T follicular helper cell (primary cell): Measurements from ENCODE around the gene PUM2.

Source experiments
- DNase-seq: peaks from one replicate; pipeline ENCODE4 v3.0.0-alpha.2; 2020; ENCODE audit warnings: low read depth

Gene PUM2

GRCh38 chr2:20230114-20230425 is 120.6 kb downstream of the PUM2 start:
- DNase-seq = no peak

GRCh38 chr2:20229322-20230113 is 121.1 kb downstream of the PUM2 start:
- DNase-seq = no peak

GRCh38 chr2:20227894-20228505 is 122.6 kb downstream of the PUM2 start:
- no peak for DNase-seq

GRCh38 chr2:20226152-20226545 is 124.5 kb downstream of the PUM2 start:
- no peak for DNase-seq

DNA sequence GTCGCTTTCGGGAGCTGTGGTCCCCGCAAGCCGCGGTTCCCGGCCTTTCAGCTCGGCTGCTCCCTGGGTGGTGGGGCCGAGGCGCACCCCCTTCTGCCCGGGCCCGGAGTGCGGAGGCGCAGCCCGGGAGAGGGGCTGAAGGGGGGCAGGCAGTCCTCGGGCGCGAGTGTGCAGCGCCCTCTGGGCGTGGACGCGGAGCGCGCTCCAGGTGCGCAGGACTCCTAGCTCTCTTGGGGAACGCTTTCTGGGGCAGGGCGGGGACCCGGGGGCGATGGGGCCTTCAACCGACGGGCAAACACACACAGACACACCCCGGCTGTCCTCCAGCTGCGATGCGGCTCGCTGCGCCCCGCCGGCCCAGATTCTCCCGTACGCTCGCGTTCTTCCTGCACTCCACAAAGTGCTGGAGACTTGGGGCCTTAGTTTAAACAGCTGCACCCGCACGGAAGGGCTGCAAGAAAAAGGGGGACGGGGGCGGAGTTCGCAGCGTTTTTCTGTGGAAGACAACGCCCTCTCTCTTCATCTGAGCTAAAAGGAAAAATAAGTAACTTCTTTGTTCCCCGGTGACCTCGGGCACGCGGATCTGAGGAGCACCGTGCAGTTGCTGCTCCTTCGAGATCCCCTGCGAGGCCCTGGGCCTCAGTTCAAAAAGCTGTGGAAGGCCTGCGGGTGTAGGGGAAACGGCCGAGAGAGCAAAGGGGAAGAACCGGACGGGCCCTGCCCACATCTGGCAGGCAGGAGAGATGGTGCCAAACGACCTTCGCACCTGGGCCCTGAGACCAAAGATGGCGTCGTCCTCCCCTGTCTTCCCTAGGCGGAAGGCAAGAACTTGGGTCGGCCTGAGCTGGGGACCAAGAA is 125.1 kb downstream of the PUM2 start:
- DNase-seq = no peak

GRCh38 chr2:20224716-20225293 is 125.8 kb downstream of the PUM2 start, which contains the start of gene SDC1:
Gene SDC1 (minus strand): TSS chr2:20225130. CDS start chr2:20224867, 263 bp downstream.
- DNase-seq = no peak

GRCh38 chr2:20224164-20224715 is 126.4 kb downstream of the PUM2 start:
- no peak for DNase-seq

- DNase-seq = no peak
Measured at GRCh38 chr2:20223407-20224163, 127.1 kb downstream of the PUM2 start.

- DNase-seq = no peak
Measured at GRCh38 chr2:20222769-20223406, 127.8 kb downstream of the PUM2 start.

DNA sequence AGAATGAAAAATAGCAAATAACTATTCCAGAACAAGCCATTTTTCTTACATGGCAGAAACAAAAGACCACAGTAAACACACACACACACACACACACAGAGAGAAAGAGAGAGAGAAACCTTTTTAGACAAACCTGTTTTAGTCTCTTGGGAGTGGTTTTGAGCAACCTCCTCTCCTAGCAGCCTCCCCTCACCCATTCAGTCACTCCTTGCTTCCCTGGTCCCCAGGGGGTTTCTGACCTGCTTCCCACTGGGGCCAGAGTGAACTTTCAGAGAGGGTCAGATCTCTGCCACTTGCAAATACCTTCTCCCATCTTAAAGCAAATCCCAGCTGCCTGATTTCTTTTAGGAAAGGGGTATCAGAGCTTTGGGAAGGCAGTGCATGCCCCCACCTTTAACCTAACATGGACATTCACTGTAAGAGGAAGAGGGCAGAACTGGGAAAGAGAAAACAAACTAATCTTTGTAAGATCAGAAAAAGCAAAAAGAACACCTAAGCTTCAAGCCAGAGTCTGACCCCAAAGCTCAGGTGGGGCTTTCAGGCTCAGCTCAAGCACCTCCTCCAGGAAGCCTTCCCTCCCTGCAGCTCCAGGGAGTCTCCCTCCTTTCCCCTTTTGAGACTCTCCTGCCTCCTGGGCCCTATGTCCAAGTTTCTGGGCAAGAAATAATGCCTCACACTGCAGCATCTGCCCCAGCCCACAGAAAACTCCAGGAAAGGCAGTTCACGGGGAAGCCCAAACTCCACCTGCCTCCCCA is 128.5 kb downstream of the PUM2 start:
- no peak for DNase-seq

DNA sequence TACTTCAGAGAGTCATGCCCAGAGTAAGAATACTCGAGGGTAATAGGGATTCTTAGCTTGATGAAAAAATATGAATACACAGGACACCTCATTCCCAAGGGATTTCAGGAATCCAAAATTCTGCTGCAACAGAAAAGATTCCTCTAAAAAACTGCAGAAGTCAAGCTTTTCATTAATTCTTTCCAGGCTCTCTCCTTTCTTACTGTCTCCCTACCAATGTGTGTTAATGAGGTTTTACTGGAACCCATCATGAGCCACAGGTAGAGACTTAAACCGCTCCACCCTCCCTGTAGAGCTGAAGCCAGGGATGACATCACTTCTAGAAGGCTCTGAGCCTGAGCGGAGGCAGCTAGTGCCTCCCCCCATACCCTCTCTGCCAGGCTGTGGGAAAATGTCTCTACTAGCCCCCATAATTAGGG is 129.1 kb downstream of the PUM2 start:
- DNase-seq = no peak

DNA sequence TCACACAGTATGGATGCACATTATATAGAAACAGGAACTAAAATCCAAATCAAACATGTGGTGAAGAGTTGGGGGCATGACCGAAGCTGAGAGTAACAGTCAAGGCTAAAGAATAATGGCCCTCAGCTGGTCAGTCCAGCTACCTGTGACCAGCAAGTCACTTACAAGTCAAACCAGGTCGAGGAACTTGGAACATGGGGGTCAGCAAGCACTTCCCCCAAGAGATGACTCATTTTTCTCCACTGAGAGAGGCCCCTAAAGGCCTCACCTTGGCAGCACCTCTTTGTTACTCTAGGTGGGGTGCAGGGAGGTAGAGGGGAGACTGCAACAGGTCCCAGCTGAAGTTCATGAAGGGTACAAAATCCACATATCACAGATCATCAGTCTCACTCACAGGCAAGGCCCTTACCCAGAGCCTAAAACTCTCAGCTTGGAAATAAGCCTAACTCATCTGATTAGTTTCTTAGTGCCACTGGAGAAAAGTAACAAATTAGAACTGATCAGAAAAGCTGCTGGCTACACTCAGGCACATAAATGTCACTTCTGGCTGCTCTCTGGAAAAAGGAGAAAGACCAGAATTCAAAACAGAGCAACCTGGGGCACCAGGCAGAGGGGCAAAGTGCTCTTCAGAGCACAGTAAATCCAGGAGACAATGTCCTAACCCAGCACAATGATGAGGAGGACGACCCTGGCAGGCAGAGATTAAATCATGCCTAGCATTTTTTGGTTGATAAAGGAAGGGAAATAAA is 129.7 kb downstream of the PUM2 start:
- DNase-seq = no peak

GRCh38 chr2:20219763-20220380 is 130.8 kb downstream of the PUM2 start:
- no peak for DNase-seq

- no peak for DNase-seq
Measured at GRCh38 chr2:20218331-20219320, 132.0 kb downstream of the PUM2 start.

DNA sequence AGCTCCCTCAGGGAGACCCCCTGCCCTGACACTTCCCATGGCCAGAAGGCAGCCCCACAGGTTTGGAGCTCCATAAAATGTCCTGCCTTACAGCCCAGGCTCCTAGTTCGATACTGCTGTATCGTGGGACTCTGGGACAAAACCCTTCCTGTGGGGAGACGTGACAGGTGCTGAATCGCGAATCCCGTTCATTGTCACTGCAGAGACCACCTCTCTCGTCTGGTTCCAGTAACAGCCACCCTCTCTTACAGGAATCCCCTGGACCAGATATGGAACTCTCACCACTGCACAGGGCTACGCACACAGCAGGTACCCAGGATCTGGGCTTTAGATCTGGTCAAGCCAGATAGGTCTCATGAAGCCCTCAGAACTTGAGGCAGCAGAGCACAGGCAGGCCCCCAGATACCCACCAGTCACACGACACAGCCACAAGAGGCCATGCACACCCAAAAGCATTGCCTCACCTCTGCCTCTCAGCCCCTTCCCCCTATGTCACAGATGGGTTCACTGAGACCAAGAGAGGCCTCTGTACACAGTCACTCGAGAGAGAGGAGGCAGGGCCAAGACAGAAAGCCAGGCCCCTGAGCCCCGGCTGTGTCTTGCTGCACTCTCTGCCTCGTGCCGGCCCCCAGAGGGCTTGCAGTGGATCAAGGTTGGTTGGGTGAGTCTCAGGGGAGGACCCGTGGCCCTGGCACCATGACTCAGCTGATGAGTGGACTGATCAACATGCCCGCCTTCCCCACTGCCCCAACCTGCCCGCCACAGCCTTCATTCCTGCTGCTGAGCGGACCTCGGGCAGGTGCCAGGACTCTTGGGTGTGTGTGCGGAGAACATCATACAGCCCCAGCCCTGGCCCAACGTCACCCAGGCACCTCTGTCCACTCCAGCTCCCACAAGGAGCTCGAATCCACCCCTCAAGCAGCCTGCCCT is 133.3 kb downstream of the PUM2 start:
- no peak for DNase-seq
